ENCODE measurements around the gene HMCN1.

Gene HMCN1

DNA sequence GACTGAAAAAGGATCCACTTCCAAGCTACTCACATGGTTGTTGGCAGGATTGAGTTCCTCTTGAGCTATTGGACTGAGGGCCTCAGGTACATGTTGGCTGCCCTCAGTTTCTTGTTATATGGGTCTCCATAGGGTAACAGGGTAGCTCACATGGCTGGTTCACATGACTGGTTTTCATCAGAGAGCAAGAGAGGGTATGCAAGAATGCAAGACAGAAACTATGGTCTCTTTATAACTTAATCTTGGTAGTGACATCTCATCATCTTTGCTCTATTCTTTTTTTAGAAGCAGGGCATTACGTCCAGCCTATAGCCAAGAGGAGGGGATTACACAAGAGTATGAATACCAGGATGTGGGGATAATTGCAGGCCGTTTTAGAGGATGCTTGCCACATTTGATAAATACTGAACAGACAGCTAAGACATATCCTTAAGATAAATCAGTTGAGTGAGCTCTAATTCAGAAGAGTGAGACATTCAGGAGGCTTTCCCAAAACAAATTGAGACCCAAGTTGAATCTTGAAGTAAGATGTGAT, 100.2 kb downstream of the HMCN1 start:
- H3K9me3 ChIP-seq (ENCODE audit: control insufficient read depth, insufficient read depth, low read length) = no peaks in the 10 kb centered on the region
- H3K36me3 ChIP-seq (ENCODE audit: insufficient read depth, low read length) = no peaks in the 10 kb centered on the region
- no peak overlapping the region for H3K9ac ChIP-seq (ENCODE audit: low read depth, low read length)
- H3K4me1 ChIP-seq (ENCODE audit: insufficient read depth, low read length) = peaks cover 11% of the 10 kb centered on the region

DNA sequence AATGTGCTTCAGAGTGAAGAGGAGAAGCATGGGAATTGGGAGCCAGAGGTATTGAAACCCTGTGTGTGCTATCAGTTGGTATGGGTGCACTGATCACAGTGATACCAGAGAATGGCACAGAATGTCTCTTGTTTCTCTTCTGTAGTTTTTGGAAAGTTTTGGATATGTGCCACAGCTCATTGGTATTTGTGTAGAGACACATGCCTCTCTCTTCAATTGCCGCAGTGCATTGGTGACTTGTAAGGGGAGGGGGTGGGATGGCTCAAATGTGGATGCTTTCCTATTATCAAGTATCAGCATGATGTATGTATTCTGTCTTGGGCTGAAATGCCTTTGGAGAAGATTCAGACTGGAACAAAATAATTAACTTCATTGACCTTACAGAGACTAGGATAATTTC, 101.0 kb downstream of the HMCN1 start:
- no peak overlapping the region for H3K9ac ChIP-seq (ENCODE audit: low read depth, low read length)
- no peaks in the 10 kb centered on the region for H3K9me3 ChIP-seq (ENCODE audit: control insufficient read depth, insufficient read depth, low read length)
- H3K36me3 ChIP-seq (ENCODE audit: insufficient read depth, low read length) = no peaks in the 10 kb centered on the region
- H3K4me1 ChIP-seq (ENCODE audit: insufficient read depth, low read length) = peaks cover 11% of the 10 kb centered on the region

DNA sequence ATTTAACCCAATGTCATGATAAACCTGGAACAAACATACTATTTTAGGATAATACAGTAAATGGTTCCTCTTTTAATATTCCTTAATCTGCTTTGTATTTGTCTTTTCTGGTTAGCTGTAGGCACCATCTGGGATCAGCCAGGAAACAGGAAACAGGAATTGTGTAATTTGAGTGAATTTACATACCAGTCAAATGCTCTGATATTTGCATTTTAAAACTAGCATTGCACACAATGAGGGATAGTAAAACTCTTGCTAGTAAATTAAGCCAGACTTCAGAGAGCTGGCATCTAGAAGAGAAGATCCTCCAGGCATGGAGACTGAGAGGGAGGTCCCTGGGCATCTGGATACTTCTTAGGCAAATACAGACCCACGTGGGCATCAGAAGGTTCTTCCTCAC, 103.5 kb downstream of the HMCN1 start:
- H3K36me3 ChIP-seq (ENCODE audit: insufficient read depth, low read length) = no peaks in the 10 kb centered on the region
- H3K9me3 ChIP-seq (ENCODE audit: control insufficient read depth, insufficient read depth, low read length) = no peaks in the 10 kb centered on the region
- H3K9ac ChIP-seq (ENCODE audit: low read depth, low read length) = no peak overlapping the region
- peaks cover 17% of the 10 kb centered on the region for H3K4me1 ChIP-seq (ENCODE audit: insufficient read depth, low read length)

DNA sequence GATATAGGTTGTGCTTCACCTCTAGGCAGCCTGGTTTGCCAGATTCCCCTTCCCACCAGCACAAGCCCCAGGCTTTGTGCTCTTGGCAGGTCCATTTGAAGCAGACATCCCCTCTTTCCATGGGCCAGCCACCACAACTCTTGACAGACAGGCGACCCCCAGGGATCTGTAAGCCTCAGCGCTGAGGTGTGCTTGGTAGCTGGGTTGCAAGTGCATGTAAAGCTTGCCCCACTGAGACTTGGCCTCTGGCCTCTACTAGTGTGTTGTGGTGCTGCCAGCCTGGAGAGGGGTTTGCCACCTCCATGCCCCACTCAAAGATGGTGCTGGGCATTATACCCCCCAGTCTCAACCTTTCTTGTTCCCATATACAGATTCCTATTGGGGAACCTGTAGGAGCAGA, 103.9 kb downstream of the HMCN1 start:
- Histone ChIP-seq H3K4me1 (ENCODE audit: insufficient read depth, low read length) (peaks cover 21% of the 10 kb centered on the region), H3K36me3 (ENCODE audit: insufficient read depth, low read length) (no peaks in the 10 kb centered on the region), H3K9ac (ENCODE audit: low read depth, low read length) (no peak overlapping the region), H3K9me3 (ENCODE audit: control insufficient read depth, insufficient read depth, low read length) (no peaks in the 10 kb centered on the region)

DNA sequence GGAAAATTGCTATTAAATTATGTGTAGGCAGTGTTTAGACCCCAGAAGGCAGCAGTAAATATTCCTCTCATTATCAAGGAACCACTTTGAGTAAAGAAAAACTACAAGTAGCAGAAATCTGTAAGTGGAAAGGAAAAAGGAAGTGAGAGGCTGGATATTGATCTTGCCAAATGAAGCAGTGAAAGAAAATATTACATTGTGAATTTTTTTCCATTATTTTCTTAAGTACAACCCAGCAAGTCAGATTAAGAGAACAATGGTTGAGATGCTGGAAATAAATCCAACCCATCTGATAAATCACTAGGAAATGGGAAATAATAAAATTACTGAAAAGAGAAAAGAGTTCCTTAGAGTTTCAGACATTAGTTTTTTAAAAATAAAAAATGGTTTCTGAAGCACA, 106.7 kb downstream of the HMCN1 start:
- no peaks in the 10 kb centered on the region for H3K36me3 ChIP-seq (ENCODE audit: insufficient read depth, low read length)
- peaks cover 31% of the 10 kb centered on the region for H3K4me1 ChIP-seq (ENCODE audit: insufficient read depth, low read length)
- no peak overlapping the region for H3K9ac ChIP-seq (ENCODE audit: low read depth, low read length)
- no peaks in the 10 kb centered on the region for H3K9me3 ChIP-seq (ENCODE audit: control insufficient read depth, insufficient read depth, low read length)

DNA sequence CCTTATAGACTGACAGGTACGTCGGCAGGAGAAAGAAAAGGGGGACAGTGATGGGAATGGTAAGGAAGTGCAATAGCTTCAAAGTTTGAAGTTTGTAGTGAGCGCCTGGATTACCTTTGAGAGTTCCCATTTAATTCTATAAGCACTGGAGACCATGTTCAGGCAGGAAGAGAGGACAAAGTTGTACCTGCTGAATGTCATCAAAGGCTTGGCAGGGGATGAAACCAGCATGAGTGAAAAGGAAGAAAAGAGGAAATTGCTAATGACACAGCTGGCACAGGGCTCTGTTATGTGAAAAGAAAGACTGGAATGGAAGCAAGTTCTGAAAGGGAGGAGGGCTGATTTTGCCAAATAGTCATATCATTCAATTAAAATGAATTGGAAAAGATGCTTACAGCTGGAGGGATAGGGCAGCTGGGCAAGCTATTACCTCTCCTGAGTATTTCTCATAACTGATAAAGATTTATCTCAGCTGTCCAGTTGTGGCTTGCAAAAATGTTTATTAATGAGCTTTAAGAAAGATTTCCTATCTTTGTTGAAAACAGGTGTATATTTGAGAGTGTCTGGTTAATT, 109.2 kb downstream of the HMCN1 start:
- H3K9ac ChIP-seq (ENCODE audit: low read depth, low read length) = no peak overlapping the region
- no peaks in the 10 kb centered on the region for H3K36me3 ChIP-seq (ENCODE audit: insufficient read depth, low read length)
- no peaks in the 10 kb centered on the region for H3K9me3 ChIP-seq (ENCODE audit: control insufficient read depth, insufficient read depth, low read length)
- peaks cover 25% of the 10 kb centered on the region; the same call in 1 of the 2 replicates for H3K4me1 ChIP-seq (ENCODE audit: insufficient read depth, low read length)

DNA sequence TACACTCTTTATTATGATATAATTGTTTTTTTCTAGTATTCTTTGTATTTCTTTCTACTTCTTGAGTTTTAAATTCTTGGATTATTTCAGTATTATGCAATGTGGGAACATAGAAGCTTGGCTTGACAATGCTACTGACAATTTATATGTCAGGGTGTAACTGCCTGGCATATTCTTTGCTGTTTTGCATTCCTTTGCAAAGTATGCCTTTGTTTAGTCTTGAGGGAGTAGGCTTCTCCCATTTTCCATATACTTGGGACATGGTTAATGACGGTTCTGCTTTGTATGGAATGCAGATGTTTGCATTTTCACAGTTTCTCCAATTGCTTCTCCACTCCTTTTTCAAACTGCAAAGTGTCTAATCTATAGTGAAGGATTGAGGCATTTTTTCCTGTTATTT, 109.8 kb downstream of the HMCN1 start:
- peaks cover 28% of the 10 kb centered on the region; the same call in 1 of the 2 replicates for H3K4me1 ChIP-seq (ENCODE audit: insufficient read depth, low read length)
- no peaks in the 10 kb centered on the region for H3K36me3 ChIP-seq (ENCODE audit: insufficient read depth, low read length)
- no peak overlapping the region for H3K9ac ChIP-seq (ENCODE audit: low read depth, low read length)
- no peaks in the 10 kb centered on the region for H3K9me3 ChIP-seq (ENCODE audit: control insufficient read depth, insufficient read depth, low read length)

DNA sequence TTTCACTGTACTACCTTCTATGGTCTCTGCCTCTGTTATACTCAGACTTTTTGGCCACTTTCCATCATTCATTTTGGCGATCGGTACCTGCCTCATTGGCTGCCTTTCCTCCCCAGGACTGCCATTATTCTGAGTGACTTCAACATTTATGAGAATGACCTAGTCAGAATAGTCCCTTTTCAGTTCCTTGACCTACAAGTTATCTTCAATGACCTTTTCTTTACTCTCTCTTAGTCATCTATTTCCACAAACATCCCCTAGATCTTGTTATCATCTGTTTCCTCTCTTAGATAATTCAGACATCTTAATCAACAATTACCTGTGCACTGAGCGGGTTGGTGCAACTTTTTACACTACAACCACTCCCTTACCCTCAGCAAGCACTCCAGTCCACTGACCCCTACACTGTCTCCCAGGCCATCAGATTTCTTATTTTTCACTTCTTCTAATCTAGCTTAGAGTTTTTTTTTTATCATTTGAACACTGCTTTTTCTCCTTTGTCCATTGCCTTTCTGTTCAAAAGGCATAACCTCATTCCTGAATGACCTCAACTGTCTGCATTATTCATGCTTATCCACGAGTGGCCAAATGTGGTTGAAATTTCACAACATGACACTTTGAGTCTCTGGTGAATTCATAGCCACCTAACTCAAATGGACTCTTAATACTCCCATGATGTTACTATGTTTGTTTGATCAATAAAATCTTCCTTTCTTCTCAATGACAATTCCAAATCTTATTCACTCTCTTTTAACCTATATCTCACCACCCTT, 112.7 kb downstream of the HMCN1 start:
- Histone ChIP-seq H3K4me1 (ENCODE audit: insufficient read depth, low read length) (peaks cover 42% of the 10 kb centered on the region), H3K9ac (ENCODE audit: low read depth, low read length) (no peak overlapping the region)

DNA sequence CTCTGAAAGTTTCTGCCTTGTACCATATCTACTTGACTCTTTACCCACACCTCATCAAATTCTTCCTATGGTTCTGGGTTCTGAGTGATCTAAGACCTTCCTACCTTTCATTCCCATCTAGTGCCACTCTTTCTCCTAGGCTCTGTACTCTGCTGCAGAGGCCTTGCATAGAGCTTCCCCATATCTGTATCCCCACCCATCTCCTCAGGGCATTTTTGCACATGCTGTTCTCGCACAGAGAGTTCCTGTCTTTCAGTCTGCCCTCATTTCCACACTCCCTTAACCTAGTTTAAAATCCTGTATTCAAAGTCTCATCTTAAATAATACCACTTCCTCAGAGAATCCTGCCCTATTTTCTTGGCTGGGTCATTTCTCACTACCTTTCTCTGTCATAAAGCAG, 114.8 kb downstream of the HMCN1 start:
- H3K36me3 ChIP-seq (ENCODE audit: insufficient read depth, low read length) = no peaks in the 10 kb centered on the region
- H3K4me1 ChIP-seq (ENCODE audit: insufficient read depth, low read length) = peaks cover 28% of the 10 kb centered on the region
- H3K9ac ChIP-seq (ENCODE audit: low read depth, low read length) = no peak overlapping the region
- no peaks in the 10 kb centered on the region for H3K9me3 ChIP-seq (ENCODE audit: control insufficient read depth, insufficient read depth, low read length)

More for the DNA sequence above, 112.7 kb downstream of the HMCN1 start:
- Histone ChIP-seq H3K36me3 (ENCODE audit: insufficient read depth, low read length) (no peaks in the 10 kb centered on the region), H3K9me3 (ENCODE audit: control insufficient read depth, insufficient read depth, low read length) (no peaks in the 10 kb centered on the region)

DNA sequence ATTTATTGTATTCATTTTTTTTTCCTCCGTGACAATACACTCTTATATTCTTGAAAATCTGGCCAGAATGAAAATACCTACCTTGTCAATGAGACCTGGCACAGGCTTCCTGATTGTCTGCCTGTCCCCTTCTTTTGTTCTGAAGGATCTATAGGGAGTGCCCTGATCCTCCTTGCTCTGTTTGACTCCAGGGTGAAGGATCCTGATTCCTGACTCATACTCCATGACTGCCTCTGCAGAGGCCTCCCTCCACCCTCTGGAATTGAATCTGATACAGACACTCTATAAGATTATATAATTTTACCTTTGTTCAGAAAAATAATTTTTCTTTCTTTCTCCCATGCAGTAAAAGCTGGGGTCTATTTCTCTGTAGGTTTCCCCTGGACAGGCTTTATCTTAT, 116.2 kb downstream of the HMCN1 start:
- Histone ChIP-seq H3K9me3 (ENCODE audit: control insufficient read depth, insufficient read depth, low read length) (no peaks in the 10 kb centered on the region), H3K36me3 (ENCODE audit: insufficient read depth, low read length) (no peaks in the 10 kb centered on the region), H3K9ac (ENCODE audit: low read depth, low read length) (no peak overlapping the region), H3K4me1 (ENCODE audit: insufficient read depth, low read length) (peaks cover 31% of the 10 kb centered on the region)

DNA sequence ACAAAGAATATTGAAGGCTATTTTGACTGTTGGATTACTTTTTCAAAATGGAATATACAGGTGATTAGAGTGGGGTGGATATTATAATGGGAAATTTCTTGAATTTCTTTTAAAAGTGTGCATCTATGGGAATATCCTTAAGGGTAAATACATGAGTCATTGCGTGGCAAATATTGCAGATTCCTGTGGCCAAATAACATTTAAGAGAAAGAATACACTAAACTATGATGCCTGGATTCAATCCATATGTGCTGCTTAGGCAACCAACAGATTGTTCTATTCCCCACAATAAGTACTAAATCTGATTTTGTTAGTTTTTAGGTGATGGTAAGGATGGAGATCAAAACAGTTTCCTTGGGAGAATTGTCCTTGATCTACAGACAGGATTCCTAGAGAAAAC, 119.5 kb downstream of the HMCN1 start:
- Histone ChIP-seq H3K9me3 (ENCODE audit: control insufficient read depth, insufficient read depth, low read length) (no peaks in the 10 kb centered on the region), H3K9ac (ENCODE audit: low read depth, low read length) (no peak overlapping the region), H3K4me1 (ENCODE audit: insufficient read depth, low read length) (peaks cover 32% of the 10 kb centered on the region), H3K36me3 (ENCODE audit: insufficient read depth, low read length) (no peaks in the 10 kb centered on the region)

DNA sequence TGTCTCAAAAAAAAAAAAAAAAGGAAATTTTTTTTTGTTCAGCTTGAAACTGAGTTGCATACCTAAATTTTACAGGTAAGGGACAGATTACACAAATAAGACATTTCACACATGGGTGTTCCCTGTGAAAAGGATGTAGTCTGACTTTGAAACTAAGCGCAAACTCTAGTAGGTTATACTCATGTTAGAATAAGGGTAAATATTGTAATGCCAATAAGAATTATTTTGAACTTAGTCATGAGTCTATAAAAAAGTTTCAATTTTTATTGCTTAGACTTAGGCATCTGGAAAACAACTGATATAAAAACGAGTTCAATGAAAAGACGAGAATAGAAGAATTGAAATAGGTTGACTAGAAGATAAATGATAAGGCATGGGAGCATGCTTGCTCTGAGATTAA, 122.3 kb downstream of the HMCN1 start:
- H3K36me3 ChIP-seq (ENCODE audit: insufficient read depth, low read length) = no peaks in the 10 kb centered on the region
- peaks cover 26% of the 10 kb centered on the region for H3K4me1 ChIP-seq (ENCODE audit: insufficient read depth, low read length)
- no peak overlapping the region for H3K9ac ChIP-seq (ENCODE audit: low read depth, low read length)
- no peaks in the 10 kb centered on the region for H3K9me3 ChIP-seq (ENCODE audit: control insufficient read depth, insufficient read depth, low read length)

DNA sequence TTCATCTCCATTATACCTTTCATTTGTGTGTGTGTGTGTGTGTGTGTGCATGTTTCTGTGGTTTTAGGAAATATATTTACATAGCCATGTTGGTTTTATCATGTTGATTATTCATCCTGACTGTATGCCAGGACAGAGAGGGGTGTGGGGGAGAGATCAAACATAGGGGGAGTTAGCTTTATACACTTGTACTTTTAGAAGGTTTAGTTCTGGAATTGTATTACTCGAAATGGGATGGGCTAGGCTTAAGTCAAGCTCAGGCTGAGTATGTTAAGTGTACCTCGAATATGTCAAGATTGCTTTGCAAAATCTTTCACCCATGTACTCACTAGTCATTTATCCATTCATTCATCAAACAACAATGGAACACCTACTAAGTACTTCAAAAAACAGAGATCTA, 123.3 kb downstream of the HMCN1 start:
- Histone ChIP-seq H3K36me3 (ENCODE audit: insufficient read depth, low read length) (no peaks in the 10 kb centered on the region), H3K9me3 (ENCODE audit: control insufficient read depth, insufficient read depth, low read length) (no peaks in the 10 kb centered on the region), H3K4me1 (ENCODE audit: insufficient read depth, low read length) (peaks cover 33% of the 10 kb centered on the region), H3K9ac (ENCODE audit: low read depth, low read length) (no peak overlapping the region)

DNA sequence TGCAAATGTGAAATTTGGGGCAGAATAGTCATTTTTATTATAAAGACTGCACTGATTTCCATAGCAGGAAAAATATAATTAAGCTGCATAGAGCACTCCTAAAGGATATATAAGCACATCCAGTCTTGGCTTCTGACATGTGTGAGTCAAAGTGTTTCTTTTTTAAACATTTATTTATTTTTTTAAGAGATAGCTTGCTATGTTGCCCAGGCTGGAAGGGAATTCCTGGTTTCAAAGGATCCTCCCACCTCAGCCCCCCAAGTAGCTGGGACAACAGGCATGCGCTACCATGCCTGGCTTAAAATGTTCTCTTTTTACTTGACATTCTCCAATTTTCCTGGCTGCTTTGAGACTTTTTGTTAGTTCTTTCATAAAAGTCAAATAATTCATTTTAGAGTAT, 126.1 kb downstream of the HMCN1 start:
- peaks cover 2% of the 10 kb centered on the region; the same call in 1 of the 2 replicates for H3K9me3 ChIP-seq (ENCODE audit: control insufficient read depth, insufficient read depth, low read length)
- peaks cover 35% of the 10 kb centered on the region for H3K4me1 ChIP-seq (ENCODE audit: insufficient read depth, low read length)

DNA sequence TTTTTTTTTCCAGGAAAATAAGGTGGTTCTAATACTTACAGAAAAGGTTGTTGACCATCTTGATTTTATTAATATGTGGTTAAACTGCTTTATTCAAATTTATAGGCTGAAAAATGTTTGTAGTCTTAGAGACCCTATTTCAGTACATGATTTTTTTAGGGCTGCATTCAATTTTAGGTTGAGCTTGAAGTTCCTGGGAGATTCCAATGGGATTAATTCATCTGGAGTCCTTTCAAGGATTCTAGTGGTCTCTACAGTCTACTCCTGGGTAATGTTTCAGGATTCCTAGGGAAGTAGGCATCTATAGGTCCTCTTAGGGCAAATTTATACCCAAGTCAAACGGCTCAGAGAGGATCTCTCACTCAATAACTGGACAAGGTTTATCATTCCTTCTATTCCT, 126.7 kb downstream of the HMCN1 start:
- H3K36me3 ChIP-seq (ENCODE audit: insufficient read depth, low read length) = no peaks in the 10 kb centered on the region
- H3K9me3 ChIP-seq (ENCODE audit: control insufficient read depth, insufficient read depth, low read length) = peaks cover 2% of the 10 kb centered on the region; the same call in 1 of the 2 replicates
- H3K9ac ChIP-seq (ENCODE audit: low read depth, low read length) = no peak overlapping the region
- peaks cover 35% of the 10 kb centered on the region for H3K4me1 ChIP-seq (ENCODE audit: insufficient read depth, low read length)

More for the DNA sequence above, 126.1 kb downstream of the HMCN1 start:
- Histone ChIP-seq H3K36me3 (ENCODE audit: insufficient read depth, low read length) (no peaks in the 10 kb centered on the region), H3K9ac (ENCODE audit: low read depth, low read length) (no peak overlapping the region)

All from ES-I3 (cell line).